AG09309 (cell line): ENCODE measurements around the gene FSD1L.

Experiments
- DNase-seq: peaks from one replicate; pipeline ENCODE4 v3.0.0-alpha.2; 2010; ENCODE audit warnings: low read depth
- H3K4me3 ChIP-seq: 2 replicates; pipeline ENCODE4 v1.5.1; 2011; ENCODE audit warnings: mild to moderate bottlenecking, low read depth, low read length, moderate library complexity; ENCODE audit not compliant: control insufficient read depth
- CTCF ChIP-seq: IDR thresholded peaks from 2 replicates; pipeline ENCODE4 v1.5.1; 2011; ENCODE audit warnings: mild to moderate bottlenecking, low read depth, low read length, inconsistent platforms; ENCODE audit not compliant: insufficient read depth, control insufficient read depth; ENCODE audit errors: missing control alignments

FSD1L gene

DNA sequence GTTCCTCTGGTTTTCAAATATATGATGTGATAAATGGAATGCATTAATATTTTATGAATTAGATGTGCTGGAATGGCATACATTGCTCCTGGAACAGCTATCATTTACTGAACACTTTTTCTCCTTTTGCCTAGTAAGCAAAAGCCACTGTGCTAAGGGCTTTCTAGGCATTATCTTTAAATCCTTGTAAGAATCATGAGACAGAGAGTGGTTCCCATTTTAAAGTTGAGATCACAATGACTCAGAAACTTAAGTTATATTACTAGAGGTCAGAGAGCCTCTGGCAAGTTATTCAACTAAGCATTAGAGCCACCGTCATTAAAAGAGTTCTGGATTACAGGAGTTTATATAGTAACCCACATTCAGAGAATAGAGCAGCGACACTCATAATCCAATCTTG lies 26.7 kb upstream of the FSD1L start:
- H3K4me3 ChIP-seq: no peak overlapping the region
- DNase-seq: no peak
- no peak for TF ChIP-seq CTCF

GRCh38 chr9:105421864-105422263 lies 26.0 kb upstream of the FSD1L start:
- no peak for DNase-seq
- no peak overlapping the region for H3K4me3 ChIP-seq
- TF ChIP-seq CTCF: no peak

DNA sequence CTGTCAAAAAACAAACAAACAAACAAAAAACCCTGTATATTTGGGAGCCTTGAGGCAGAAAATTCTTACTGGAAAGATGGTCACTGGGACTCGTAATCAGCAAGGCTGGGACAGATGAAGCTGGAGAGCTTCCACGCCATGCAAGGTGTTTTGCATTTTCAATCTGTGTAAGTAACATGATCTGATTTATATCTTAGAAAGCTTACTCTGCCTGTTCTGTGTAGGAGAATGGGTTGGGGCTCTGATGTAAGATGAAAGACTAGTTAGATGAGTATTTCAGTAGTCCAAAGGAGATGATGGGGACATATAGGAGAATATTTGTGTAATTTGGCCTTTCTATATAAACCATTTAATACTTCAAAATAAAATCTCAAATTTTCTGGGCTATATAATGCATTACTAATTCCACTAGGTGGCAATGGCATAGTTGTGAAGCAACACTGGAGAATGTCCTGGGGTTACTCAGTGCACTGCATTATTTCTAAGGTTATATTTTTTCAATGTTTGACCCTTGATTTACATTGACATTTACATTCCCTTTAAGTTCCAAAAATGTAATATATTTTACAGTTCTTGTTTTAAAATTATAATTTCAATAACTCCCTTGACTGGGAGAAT lies 21.9 kb upstream of the FSD1L start:
- H3K4me3 ChIP-seq: no peak overlapping the region
- no peak for DNase-seq
- peak; percentile 49 for TF ChIP-seq CTCF

DNA sequence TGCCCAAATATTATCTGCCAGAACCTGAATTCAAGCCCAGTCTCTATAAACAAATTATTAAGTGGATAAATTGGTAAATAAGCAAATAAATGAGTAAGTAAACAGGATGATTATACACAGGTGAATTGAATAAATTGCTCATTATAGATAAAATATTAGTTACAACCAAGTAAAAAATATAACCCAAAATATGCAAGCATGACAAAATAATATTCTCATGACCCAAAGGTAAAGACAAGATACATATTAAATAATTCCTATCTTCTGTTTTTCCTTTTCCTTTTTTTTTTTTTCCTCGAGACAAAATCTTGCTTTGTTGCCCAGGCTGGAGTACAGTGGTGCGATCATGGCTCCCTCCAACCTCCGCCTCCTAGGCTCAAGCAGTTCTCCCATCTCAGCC lies 21.2 kb upstream of the FSD1L start:
- no peak for DNase-seq
- no peak for TF ChIP-seq CTCF
- no peak overlapping the region for H3K4me3 ChIP-seq

DNA sequence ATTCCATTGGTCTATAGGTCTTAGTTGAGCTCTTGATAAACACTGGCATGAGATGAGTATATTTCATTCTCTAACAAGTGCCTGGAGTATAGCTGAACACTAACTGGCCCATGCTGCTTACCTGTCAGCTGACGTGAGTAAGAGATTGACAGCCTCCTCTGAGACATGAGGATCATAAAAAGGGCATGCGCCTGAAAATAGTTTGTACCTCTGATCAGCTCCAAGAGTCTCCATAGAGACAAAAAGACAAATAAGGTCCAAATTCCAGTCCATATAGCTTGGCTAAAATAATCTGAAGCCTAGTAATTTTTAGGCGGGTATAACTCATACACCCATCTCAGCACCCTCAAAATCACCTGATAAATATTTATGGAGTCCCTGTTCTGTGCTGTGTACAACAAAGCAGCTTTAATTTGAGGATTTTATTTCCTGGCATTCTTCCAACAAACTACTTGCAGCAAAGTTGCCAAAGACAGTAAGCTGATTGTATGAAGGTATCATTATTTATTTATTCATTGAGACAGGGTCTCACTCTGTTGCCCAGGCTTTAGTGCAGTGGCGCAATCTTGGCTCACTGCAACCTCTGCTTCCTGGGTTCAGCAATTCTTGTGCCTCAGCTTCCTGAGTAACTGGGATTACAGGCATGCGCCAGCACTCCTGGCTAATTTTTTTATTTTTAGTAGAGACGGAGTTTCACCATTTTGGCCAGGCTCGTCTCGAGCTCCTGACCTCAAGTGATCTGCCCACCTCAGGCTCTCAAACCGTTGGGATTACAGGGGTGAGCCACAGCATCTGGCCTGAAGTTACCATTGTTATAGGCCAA lies 16.2 kb upstream of the FSD1L start:
- no peak for DNase-seq
- H3K4me3 ChIP-seq: no peak overlapping the region

DNA sequence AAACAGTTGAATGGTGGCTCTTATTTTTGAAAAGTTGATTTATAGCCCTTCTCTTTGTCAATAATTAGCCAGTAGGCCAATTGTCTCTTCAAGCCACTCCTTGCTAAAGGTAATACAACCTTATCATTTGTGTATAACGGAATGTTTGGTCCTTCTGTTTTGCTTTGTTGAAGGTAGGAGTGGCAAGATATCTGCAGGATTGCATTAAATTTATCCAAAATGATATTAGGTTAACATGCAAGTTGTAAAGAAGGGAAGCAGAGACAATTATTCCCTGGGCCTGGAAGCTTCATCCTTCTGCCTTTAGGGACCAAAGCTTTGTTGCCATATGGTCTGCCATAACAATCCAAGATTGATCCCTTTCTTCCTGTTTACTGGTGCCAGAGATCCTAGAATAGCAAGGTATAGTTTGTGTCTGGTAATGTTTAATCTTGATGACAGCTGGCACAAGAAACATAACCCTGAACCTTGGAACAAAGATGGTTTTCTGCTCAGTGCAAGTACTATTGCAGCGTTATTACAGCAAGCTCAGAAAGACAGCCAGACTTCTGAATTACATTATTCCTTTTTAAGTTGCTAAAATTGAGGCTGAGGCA lies 15.5 kb upstream of the FSD1L start:
- DNase-seq: no peak
- no peak for TF ChIP-seq CTCF
- no peak overlapping the region for H3K4me3 ChIP-seq

More for the DNA sequence above, 16.2 kb upstream of the FSD1L start:
- TF ChIP-seq CTCF: no peak
